Activated CD8-positive, alpha-beta memory T cell treated with anti-CD3 and anti-CD28 coated beads, Interleukin-2, amount 10 ng/mL, durations not matched to agents 7 days and 5 days (primary cell): ENCODE data around the gene LEPROT. TPM values are rescaled to one million over a fixed set of nuclear protein-coding genes. Genes with fewer than 3 reads are reported as not detected.

Experiments used
- ATAC-seq: fragments of 150-1000 bp; cut with Tn5 transposase; one replicate; pipeline ENCODE4 v1.10.0; 2021; ENCODE audit warnings: moderate library complexity
- CTCF ChIA-PET: fragments of 350-600 bp; sonication (Branson Sonifier 250); formaldehyde crosslinking; loops from one replicate; lab custom pipeline; 2021; ENCODE audit warnings: antibody characterized with exemption; lab: Charles Lee
- DNase-seq: peaks from one replicate; pipeline ENCODE4 v3.0.0-alpha.2; 2020
- H3K27ac Mint-ChIP-seq: one replicate; pipeline ENCODE4 v1.8.0; 2021; ENCODE audit warnings: mild to moderate bottlenecking, mixed read lengths
- H3K27me3 Mint-ChIP-seq: one replicate; pipeline ENCODE4 v1.8.0; 2021; ENCODE audit warnings: mixed read lengths
- H3K36me3 Mint-ChIP-seq: one replicate; pipeline ENCODE4 v1.8.0; 2021; ENCODE audit warnings: mild to moderate bottlenecking, mixed read lengths
- H3K4me1 Mint-ChIP-seq: one replicate; pipeline ENCODE4 v1.8.0; 2021; ENCODE audit warnings: mixed read lengths
- H3K4me3 Mint-ChIP-seq: one replicate; pipeline ENCODE4 v1.8.0; 2021; ENCODE audit warnings: mild to moderate bottlenecking, moderate library complexity, mixed read lengths
- H3K9me3 Mint-ChIP-seq: one replicate; pipeline ENCODE4 v1.8.0; 2022; ENCODE audit warnings: low read depth, mixed read lengths
- total RNA-seq, 2 experiments: library from RNA; stranded (reverse); gene quantifications; one replicate each; pipeline ENCODE4 v1.2.3, GENCODE V29; 2021

LEPROT gene
- total RNA-seq, 2 experiments from 2014 or later, result 23.8 to 27.3 TPM

DNA sequence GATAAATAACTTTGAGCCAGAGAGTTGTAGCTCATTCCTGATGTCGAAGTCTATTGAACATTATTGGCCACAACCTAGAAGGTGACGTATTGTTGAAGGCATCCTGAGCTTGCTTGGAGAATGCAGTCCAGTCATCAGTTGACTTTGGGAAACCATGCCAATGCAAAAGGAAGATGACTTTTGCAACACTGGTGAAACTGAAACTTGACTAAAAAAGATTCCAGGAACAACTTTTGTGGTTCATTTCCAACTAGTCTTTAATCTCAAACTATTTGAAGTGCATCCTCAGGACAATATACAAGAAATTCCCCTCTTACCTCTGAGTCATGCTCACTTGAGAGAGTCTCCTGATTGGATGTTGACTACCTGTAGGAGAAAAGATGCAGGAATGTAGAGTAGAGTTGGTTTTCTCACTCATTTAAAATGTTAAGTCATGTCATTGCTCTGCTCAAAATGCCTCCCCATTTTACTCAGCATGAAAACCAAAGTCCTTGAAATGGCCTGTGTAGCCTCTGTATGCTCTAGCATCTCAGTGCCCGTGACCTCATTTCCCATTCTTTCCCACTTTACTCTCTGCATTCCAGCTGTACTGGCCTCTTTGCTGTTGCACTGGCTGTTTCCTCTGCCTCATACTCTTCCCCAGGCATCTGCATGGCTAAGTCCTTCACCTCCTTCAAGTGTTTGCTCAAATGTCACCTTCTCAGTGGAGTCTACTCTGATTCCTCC is 24.4 kb upstream of the LEPROT start:
- Mint-ChIP-seq H3K27me3 (no peaks in the 10 kb centered on the region), H3K9me3 (no peaks in the 10 kb centered on the region), H3K4me1 (peaks cover 73% of the 10 kb centered on the region), H3K4me3 (peak overlapping the region; percentile 4), H3K27ac (peak overlapping the region; percentile 80), H3K36me3 (peaks cover 37% of the 10 kb centered on the region)
- CTCF ChIA-PET, result no interaction called here
- DNase-seq (no peak), ATAC-seq (peak; percentile 21)

DNA sequence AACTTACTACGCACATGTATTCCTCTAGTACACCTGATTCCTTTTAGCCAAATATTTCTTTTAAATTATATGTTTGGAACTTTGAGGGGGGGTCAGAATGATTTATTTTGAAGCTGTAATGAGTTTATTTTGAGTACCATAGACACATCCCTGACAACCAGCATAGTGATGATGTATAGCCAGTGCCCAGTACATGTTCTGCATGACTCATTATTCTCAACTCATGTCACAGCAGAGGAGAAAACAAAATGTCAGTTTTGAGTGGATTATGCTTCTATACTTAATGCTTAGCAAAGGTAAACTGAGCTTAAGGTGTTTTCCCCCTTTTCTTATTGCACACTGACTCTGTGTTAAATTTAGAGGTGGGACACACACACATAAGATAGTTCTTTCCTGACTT is 22.4 kb upstream of the LEPROT start:
- H3K9me3 Mint-ChIP-seq, result no peaks in the 10 kb centered on the region
- DNase-seq, result no peak
- no peaks in the 10 kb centered on the region for H3K27me3 Mint-ChIP-seq
- no peak overlapping the region for H3K27ac Mint-ChIP-seq
- H3K36me3 Mint-ChIP-seq, result peaks cover 25% of the 10 kb centered on the region
- CTCF ChIA-PET, result no interaction called here
- ATAC-seq, result no peak
- H3K4me1 Mint-ChIP-seq, result peaks cover 55% of the 10 kb centered on the region
- no peak overlapping the region for H3K4me3 Mint-ChIP-seq

DNA sequence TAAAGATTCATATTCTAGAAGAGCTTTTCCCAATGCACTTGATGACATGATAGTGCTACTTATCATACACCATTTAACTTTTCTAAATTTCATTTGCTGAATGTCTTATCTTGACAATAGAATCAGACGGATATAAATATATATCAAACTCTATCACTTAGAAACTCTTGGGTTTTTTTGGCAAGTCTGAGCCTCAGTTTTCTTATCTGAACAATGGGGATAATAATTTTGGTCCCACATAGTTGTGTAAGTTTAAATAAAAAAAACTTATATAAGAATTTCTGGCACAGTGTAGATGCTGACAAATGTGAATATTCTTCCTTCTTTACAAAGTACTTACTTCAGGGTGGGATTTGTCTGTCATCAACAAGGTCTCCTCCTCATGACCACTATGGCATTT is 21.5 kb upstream of the LEPROT start:
- peaks cover 47% of the 10 kb centered on the region for H3K4me1 Mint-ChIP-seq
- no peak for DNase-seq
- CTCF ChIA-PET, result interaction anchor here (0.9 kb wide), 1 partner anchor 16 kb away, joined by 3 read pairs; no protein-coding TSS in a partner anchor
- no peaks in the 10 kb centered on the region for H3K9me3 Mint-ChIP-seq
- no peak for ATAC-seq
- H3K27ac Mint-ChIP-seq, result no peak overlapping the region
- H3K4me3 Mint-ChIP-seq, result no peak overlapping the region
- no peaks in the 10 kb centered on the region for H3K27me3 Mint-ChIP-seq
- H3K36me3 Mint-ChIP-seq, result peaks cover 25% of the 10 kb centered on the region

DNA sequence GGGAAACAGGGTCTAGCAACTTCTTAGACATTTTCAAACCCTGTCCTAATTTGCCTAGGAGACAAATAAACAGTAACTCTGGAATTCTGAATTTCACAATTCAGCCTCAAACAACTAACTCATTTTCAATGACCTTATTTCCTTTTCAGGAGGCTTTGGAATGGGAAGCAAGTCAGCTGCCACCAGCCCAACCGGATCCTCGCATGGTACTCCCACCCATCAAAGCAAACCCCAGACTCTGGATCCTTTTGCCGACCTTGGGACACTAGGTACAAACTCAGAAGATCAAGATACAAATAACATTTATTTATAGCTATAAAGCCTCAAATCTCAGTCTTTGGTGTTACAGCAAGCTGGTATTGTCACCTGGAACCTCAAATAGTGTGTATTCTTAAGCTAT is 18.9 kb upstream of the LEPROT start:
- Mint-ChIP-seq H3K27ac (no peak overlapping the region), H3K27me3 (no peaks in the 10 kb centered on the region), H3K36me3 (peaks cover 30% of the 10 kb centered on the region), H3K9me3 (no peaks in the 10 kb centered on the region), H3K4me3 (no peak overlapping the region), H3K4me1 (peaks cover 21% of the 10 kb centered on the region)
- DNase-seq (no peak), ATAC-seq (no peak)
- CTCF ChIA-PET, result no interaction called here

DNA sequence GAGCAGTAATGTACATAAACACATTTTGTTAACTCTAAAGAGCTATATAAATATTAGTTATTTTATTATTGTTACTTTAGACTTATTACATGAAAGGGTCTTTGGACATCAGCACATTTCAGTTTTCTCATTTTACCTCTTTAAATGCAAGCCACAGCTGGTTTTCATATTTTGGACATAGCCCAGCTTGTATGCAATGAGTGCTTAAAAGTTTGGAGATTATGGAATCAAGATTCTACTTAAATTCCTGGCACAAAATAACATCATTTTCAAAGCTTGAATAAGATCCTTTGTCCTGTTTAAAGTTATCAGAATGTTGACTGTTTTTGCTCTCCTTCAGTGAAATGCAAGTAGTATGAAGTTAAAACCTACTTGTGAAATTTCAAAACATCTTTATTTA is 15.5 kb upstream of the LEPROT start:
- H3K27me3 Mint-ChIP-seq, result no peaks in the 10 kb centered on the region
- CTCF ChIA-PET, result interaction anchor here (2.4 kb wide), 1 partner anchor 14 kb away, joined by 7 read pairs; the partner anchor contains the start of genes LEPR and LEPROT
- no peaks in the 10 kb centered on the region for H3K9me3 Mint-ChIP-seq
- H3K36me3 Mint-ChIP-seq, result peaks cover 26% of the 10 kb centered on the region
- no peak overlapping the region for H3K27ac Mint-ChIP-seq
- no peak for ATAC-seq
- H3K4me1 Mint-ChIP-seq, result no peaks in the 10 kb centered on the region
- no peak for DNase-seq
- H3K4me3 Mint-ChIP-seq, result no peak overlapping the region

DNA sequence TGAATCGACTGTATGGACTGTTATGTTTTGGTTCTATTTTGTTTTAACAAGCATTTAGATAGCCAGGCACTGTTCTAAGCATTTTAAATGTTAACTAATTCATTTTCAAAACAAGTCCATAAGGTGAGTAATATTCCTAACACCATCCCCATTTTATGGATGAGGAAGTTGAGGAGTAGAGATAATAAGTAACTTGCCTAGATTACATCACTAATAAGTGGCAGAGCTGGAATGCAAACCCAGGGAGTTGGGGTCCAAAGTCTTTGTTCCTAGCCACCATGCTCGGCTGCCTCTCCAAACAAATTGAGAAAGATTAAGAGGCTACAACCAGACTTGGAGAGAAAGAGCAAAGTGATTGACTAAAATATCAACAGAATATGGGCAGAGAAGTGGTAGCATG is 12.6 kb upstream of the LEPROT start:
- H3K36me3 Mint-ChIP-seq, result peaks cover 25% of the 10 kb centered on the region
- CTCF ChIA-PET, result interaction anchor here (1.4 kb wide), 1 partner anchor 11 kb away, joined by 4 read pairs; no protein-coding TSS in a partner anchor
- ATAC-seq (no peak), DNase-seq (no peak)
- no peaks in the 10 kb centered on the region for H3K27me3 Mint-ChIP-seq
- H3K9me3 Mint-ChIP-seq, result no peaks in the 10 kb centered on the region
- no peak overlapping the region for H3K4me3 Mint-ChIP-seq
- no peak overlapping the region for H3K27ac Mint-ChIP-seq
- no peaks in the 10 kb centered on the region for H3K4me1 Mint-ChIP-seq

DNA sequence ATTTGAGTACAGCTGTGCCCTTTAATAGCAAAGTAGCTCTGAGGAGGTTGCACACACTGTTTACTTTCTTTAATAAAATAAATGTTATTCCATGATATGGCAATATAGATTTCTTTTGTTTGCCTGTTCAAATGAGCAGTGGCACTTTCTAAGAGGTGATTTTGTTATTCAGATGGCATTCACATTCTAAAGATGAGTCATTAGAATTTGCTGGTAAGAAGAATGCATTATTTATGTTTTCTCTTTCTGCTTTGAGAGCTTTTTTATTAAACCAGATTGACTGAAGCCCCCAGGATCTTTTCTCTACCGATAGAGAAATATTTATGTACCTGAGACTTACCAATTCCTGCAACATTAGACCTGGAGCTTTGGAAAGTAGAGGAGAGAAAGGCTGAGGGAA is 11.2 kb upstream of the LEPROT start:
- CTCF ChIA-PET, result interaction anchor here (1.1 kb wide), 1 partner anchor 9 kb away, joined by 3 read pairs; no protein-coding TSS in a partner anchor
- Mint-ChIP-seq H3K27me3 (no peaks in the 10 kb centered on the region), H3K4me1 (no peaks in the 10 kb centered on the region), H3K9me3 (no peaks in the 10 kb centered on the region), H3K27ac (no peak overlapping the region), H3K36me3 (peaks cover 23% of the 10 kb centered on the region), H3K4me3 (no peak overlapping the region)
- DNase-seq (no peak), ATAC-seq (no peak)

DNA sequence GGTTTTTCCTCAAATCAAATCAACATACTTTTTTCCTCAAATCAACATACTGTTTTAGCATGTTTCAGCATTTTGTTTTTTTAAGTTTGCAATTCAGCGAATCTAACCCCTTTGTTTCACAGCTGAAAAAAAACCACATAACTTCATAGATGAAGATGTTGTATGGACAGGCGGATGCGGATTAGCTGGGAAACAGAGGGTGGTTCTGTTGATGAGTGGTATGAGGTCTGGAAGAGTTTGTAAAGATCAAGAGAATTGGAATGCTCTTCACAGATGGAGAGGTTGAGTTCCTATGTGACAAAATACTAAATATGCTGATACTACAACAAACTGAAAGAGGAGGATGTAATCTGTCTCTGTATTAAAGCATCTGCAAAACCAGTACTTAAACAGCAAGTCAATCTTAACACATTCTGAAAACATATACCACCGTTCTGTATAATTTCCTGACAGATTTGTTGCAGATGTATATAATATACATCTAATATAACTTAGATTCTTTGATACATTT is 10.6 kb upstream of the LEPROT start:
- H3K9me3 Mint-ChIP-seq, result no peaks in the 10 kb centered on the region
- no peak for ATAC-seq
- no peak overlapping the region for H3K27ac Mint-ChIP-seq
- H3K4me3 Mint-ChIP-seq, result no peak overlapping the region
- peaks cover 20% of the 10 kb centered on the region for H3K36me3 Mint-ChIP-seq
- H3K4me1 Mint-ChIP-seq, result no peaks in the 10 kb centered on the region
- no peaks in the 10 kb centered on the region for H3K27me3 Mint-ChIP-seq
- CTCF ChIA-PET, result interaction anchor here (1.1 to 1.3 kb wide), 2 partner anchors 10 to 278 kb away, joined by 3 read pairs; no protein-coding TSS in a partner anchor
- DNase-seq, result no peak

DNA sequence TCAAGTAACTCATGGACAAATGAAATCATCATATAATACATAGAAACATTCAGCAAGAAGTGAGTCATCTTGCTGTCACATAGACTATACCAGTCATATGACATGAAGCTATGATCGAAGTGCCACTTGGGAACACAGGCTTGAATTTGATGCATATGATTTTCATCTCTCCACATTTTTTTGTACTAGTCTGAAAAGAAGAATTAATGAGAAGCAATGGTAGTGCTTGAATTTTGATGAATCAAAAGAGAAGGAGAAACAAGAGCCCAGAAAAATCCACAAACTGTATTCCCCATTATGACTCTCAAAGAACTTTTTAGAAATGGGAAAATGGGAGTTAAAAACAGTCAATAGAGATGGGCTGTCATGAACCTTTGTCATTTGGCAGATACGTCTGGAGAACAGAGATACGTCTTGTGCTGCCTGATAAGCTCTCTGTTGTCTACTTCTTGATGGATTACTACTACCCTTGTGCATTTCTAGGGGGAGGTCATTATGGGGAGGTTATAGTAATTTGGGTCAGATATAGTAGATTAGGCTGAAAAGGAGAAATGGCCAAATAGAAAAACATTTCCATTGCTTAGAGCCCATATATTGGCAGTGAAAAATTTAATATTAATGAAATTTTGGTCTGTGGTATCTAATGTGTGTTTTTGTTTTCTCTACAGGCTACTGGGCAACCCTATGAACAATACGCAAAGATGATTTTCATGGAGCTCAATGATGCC is 8.0 kb upstream of the LEPROT start:
- peaks cover 2% of the 10 kb centered on the region for H3K4me1 Mint-ChIP-seq
- no peak overlapping the region for H3K27ac Mint-ChIP-seq
- no peak for DNase-seq
- no peaks in the 10 kb centered on the region for H3K9me3 Mint-ChIP-seq
- no peaks in the 10 kb centered on the region for H3K27me3 Mint-ChIP-seq
- ATAC-seq, result no peak
- H3K36me3 Mint-ChIP-seq, result peaks cover 10% of the 10 kb centered on the region
- no peak overlapping the region for H3K4me3 Mint-ChIP-seq
- CTCF ChIA-PET, result interaction anchor here (1.3 kb wide), 1 partner anchor 20 kb away, joined by 3 read pairs; no protein-coding TSS in a partner anchor

DNA sequence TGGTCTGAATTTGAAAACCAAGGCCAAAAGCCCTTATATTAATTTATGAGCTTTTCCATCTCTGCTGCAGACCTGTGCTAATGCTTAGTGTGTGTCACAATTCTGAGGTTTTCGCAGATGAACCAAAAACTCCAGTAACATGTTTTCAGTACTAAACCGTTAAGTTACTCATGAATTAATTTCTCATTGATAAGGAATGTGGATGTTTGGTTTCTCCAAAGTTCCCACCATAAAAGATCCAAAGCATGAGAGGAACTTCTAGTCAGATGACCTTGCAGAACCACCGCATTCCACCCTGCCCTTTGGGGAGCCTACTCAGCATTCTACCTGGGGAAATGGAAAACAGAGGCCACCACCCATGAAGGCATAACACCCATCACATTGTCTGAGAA is 7.5 kb upstream of the LEPROT start:
- DNase-seq, result no peak
- H3K36me3 Mint-ChIP-seq, result peaks cover 10% of the 10 kb centered on the region
- no peaks in the 10 kb centered on the region for H3K27me3 Mint-ChIP-seq
- peaks cover 3% of the 10 kb centered on the region for H3K4me1 Mint-ChIP-seq
- H3K9me3 Mint-ChIP-seq, result no peaks in the 10 kb centered on the region
- H3K27ac Mint-ChIP-seq, result no peak overlapping the region
- no peak for ATAC-seq
- CTCF ChIA-PET, result interaction anchor here (1.0 kb wide), 1 partner anchor 81 kb away, joined by 3 read pairs; no protein-coding TSS in a partner anchor
- H3K4me3 Mint-ChIP-seq, result no peak overlapping the region

DNA sequence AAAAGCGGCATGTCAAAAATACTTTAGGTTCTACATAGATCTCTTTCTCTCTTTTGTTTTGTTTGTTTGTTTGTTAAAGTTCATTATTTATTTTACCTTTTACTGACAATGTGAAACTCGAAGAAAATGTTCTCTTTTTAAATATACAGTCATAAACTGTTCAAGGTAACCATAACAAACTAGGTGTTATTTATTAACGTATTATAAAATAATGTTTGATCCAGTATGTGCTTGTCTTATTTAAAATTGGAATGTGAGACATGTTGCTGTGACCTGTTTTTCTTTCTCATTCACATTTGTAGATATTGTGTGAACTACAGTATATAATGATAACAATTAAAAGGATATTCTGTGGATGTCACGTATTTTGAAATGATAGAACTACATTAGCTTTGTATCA is 5.9 kb upstream of the LEPROT start:
- H3K4me3 Mint-ChIP-seq, result no peak overlapping the region
- CTCF ChIA-PET, result interaction anchor here (0.8 kb wide), 1 partner anchor 16 kb away, joined by 3 read pairs; no protein-coding TSS in a partner anchor
- H3K36me3 Mint-ChIP-seq, result peaks cover 5% of the 10 kb centered on the region
- no peak for ATAC-seq
- H3K27me3 Mint-ChIP-seq, result no peaks in the 10 kb centered on the region
- DNase-seq, result no peak
- H3K4me1 Mint-ChIP-seq, result peaks cover 11% of the 10 kb centered on the region
- H3K9me3 Mint-ChIP-seq, result no peaks in the 10 kb centered on the region
- no peak overlapping the region for H3K27ac Mint-ChIP-seq

DNA sequence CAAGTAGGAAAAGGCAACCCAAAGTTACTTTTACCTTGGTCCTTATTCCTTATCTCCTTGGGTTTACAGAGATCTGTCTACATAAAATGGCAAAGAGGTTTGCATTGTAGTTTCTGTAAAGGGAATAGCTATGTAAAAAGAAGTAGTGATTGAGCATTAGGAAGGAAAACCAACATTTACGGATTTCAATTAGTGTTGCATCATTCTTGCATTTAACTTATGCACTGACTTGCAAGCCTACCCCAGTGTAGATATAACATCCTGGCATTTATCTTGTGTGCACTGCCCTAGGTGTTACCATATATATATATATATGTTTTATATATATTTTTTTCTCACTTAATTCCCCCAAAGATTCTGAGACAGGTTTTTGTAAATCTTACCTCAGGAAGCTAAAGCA is 3.7 kb upstream of the LEPROT start:
- no peak overlapping the region for H3K27ac Mint-ChIP-seq

DNA sequence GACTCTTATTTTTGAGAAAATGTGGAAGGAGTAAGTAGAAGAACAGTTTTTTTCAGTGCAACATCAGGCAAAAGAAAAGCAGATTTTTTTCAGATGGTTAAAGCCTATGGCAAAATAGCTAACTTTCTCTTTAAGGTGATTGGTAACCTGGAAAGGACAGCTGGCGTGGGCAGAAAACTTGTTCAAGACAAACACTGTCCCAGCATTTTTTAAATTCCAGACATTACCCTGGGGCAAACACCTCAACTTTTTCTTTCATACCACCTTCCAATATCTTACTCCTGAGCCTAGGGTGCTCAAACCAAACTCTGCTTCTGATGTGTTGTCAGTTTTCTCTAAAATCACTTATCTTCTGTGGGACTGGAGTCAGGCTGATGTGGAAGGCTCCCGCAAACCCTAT is 2.7 kb upstream of the LEPROT start:
- H3K27me3 Mint-ChIP-seq, result no peaks in the 10 kb centered on the region
- H3K36me3 Mint-ChIP-seq, result no peaks in the 10 kb centered on the region
- H3K4me1 Mint-ChIP-seq, result peaks cover 16% of the 10 kb centered on the region
- no peak overlapping the region for H3K4me3 Mint-ChIP-seq
- CTCF ChIA-PET, result interaction anchor here (0.7 to 0.9 kb wide), 2 partner anchors 17 to 42 kb away, joined by 3 read pairs; no protein-coding TSS in a partner anchor
- no peak overlapping the region for H3K27ac Mint-ChIP-seq
- ATAC-seq (no peak), DNase-seq (no peak)
- H3K9me3 Mint-ChIP-seq, result no peaks in the 10 kb centered on the region

More for the DNA sequence above, 3.7 kb upstream of the LEPROT start:
- no peak overlapping the region for H3K4me3 Mint-ChIP-seq
- no peaks in the 10 kb centered on the region for H3K9me3 Mint-ChIP-seq
- H3K27me3 Mint-ChIP-seq, result no peaks in the 10 kb centered on the region
- ATAC-seq, result no peak
- no peaks in the 10 kb centered on the region for H3K36me3 Mint-ChIP-seq
- H3K4me1 Mint-ChIP-seq, result peaks cover 16% of the 10 kb centered on the region
- DNase-seq, result no peak
- CTCF ChIA-PET, result interaction anchor here (1.0 kb wide), 1 partner anchor 24 kb away, joined by 3 read pairs; no protein-coding TSS in a partner anchor
